Measurements from ENCODE around the gene MSRB3. TPM values are rescaled to one million over a fixed set of nuclear protein-coding genes. Genes with fewer than 3 reads are reported as not detected.

Gene MSRB3
- total and polyA plus RNA-seq, 5 donors, result 59.7 to 210 (median 125) TPM

- intact Hi-C loops (cut with DNase I), result no loop called here
- 72% methylated on average over 3 of the region's 3 CpGs for WGBS
- ATAC-seq (no peak), DNase-seq (no peak)
- Histone ChIP-seq H3K27ac (ENCODE audit: low read length) (no peak overlapping the region), H3K4me3 (ENCODE audit: low read length) (no peak overlapping the region), H3K27me3 (ENCODE audit: control insufficient read depth, insufficient read depth) (no peaks in the 10 kb centered on the region), H3K9me3 (ENCODE audit: control insufficient read depth, low read length) (no peaks in the 10 kb centered on the region), H3K4me1 (ENCODE audit: control insufficient read depth, insufficient read depth, low read length) (peaks cover 5% of the 10 kb centered on the region)
Observed at GRCh38 chr12:65511912-65512311, 233.4 kb downstream of the MSRB3 start.

Other genes with a start within 250 kb of the MSRB3 start
- gene WIF1, start 157.4 kb upstream of the MSRB3 start, total RNA-seq, result under 1 TPM in 2 of 4 donors, not detected in 2; 0.29 to 0.67 TPM
- gene WIF1, start 157.4 kb upstream of the MSRB3 start, polyA plus RNA-seq, result 0.38 TPM
- 10 to 100 TPM; 13.4 to 18.4 (median 17.0) TPM for gene LEMD3, start 109.1 kb upstream of the MSRB3 start, total RNA-seq
- gene LEMD3, start 109.1 kb upstream of the MSRB3 start, polyA plus RNA-seq, result 6.0 TPM